Measurements from ENCODE around the gene CHRM1. TPM values are rescaled to one million over a fixed set of nuclear protein-coding genes. Genes with fewer than 3 reads are reported as not detected.

The CHRM1 gene
- total and polyA plus RNA-seq, 8 donors = 0.06 to 0.19 (median 0.12) TPM; not detected in 1

GRCh38 chr11:62931499-62932278 lies 10.5 kb upstream of the CHRM1 start:
- Histone ChIP-seq H3K36me3 (no peaks in the 10 kb centered on the region), H3K4me1 (no peaks in the 10 kb centered on the region), H3K4me3 (no peak overlapping the region), H3K27ac (no peak overlapping the region), H3K9me3 (no peaks in the 10 kb centered on the region), H3K27me3 (no peaks in the 10 kb centered on the region)
- no peak for FAIRE-seq
- DNase-seq = peak in 1 of 6 donors; percentile 10
- no peak for TF ChIP-seq CTCF (IDR thresholded peaks at IDR 0.05)
- WGBS, 2 donors = 67 to 77% methylated on average over 8 of the region's 8 CpGs
- intact Hi-C loops (cut with DNase I) = no loop called here
- ATAC-seq = no peak

DNA sequence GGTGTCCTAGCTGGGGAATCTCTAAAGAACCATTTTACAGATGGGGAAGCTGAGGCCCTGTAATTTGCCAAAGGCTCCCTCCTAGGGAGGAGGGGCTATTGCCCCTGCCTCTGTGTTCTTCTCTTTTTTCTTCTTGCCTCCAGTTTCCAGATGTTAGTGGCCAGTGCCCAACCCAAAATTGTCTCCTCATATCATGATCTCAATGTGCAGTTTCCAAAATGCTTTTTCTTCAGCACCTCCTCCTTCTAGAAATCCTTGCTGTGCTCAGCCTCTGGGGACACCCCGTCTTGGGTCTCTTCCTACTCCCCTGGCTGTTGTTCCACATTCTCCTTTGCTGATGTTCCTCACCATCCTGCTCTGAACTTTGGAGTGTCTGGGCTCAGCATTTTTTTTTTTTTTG lies 9.5 kb upstream of the CHRM1 start:
- no peak for TF ChIP-seq CTCF (IDR thresholded peaks at IDR 0.05)
- no peak for DNase-seq
- H3K9me3 ChIP-seq = no peaks in the 10 kb centered on the region
- H3K36me3 ChIP-seq = no peaks in the 10 kb centered on the region
- intact Hi-C loops (cut with DNase I) = no loop called here
- H3K27ac ChIP-seq = no peak overlapping the region
- H3K4me1 ChIP-seq = no peaks in the 10 kb centered on the region
- ATAC-seq = no peak
- no peak overlapping the region for H3K4me3 ChIP-seq
- 77 to 84% methylated on average over 1 of the region's 1 CpG for WGBS, 2 donors
- H3K27me3 ChIP-seq = peaks cover 0 to 4% (median 3%) of the 10 kb centered on the region in 4 donors
- FAIRE-seq = no peak

DNA sequence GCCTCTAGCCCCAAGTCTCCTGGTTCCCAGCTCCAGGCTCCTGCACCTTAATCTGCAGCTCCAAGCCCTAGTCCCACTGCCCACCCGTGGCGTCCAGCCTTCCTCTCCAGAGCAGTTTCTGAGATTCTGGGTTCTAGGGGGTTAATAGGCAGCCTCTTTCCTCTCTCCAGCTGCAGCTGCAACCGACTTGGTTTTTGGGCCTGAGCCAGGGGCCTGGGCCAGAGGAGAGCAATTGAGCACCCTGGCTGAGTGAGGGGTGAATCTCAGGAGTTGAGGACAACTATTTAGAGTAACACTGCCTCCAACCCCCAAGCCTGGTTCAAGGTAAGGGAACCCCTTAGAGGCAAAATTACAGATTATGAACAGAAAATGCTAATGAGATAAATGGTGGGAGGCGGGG lies 9.0 kb upstream of the CHRM1 start:
- Histone ChIP-seq H3K9me3 (no peaks in the 10 kb centered on the region), H3K27me3 (peaks cover 0 to 6% (median 4%) of the 10 kb centered on the region in 4 donors), H3K4me3 (no peak overlapping the region), H3K4me1 (no peaks in the 10 kb centered on the region), H3K36me3 (no peaks in the 10 kb centered on the region), H3K27ac (no peak overlapping the region)
- FAIRE-seq = no peak
- peak in 1 of 6 donors; percentile 20 for DNase-seq
- intact Hi-C loops (cut with DNase I) = no loop called here
- no peak for ATAC-seq
- TF ChIP-seq CTCF (IDR thresholded peaks at IDR 0.05) = no peak
- 51 to 61% methylated on average over 4 of the region's 4 CpGs for WGBS, 2 donors

GRCh38 chr11:62928011-62928410 lies 6.8 kb upstream of the CHRM1 start:
- no peak for FAIRE-seq
- no peak for TF ChIP-seq CTCF (IDR thresholded peaks at IDR 0.05)
- H3K4me1 ChIP-seq = peaks cover 0 to 2% (median 0%) of the 10 kb centered on the region in 3 donors
- peak in 1 of 6 donors; percentile 31 for DNase-seq
- H3K4me3 ChIP-seq = no peak overlapping the region
- peaks cover 0 to 10% (median 4%) of the 10 kb centered on the region in 4 donors for H3K27me3 ChIP-seq
- intact Hi-C loops (cut with DNase I) = no loop called here
- no peak for ATAC-seq
- H3K9me3 ChIP-seq = no peaks in the 10 kb centered on the region
- H3K27ac ChIP-seq = no peak overlapping the region
- no peaks in the 10 kb centered on the region for H3K36me3 ChIP-seq
- WGBS, 2 donors = 47 to 53% methylated on average over 13 of the region's 13 CpGs
